GM21717 (cell line): ENCODE data around the gene PRKAB1.
"Not testable (repeated sequence)": the region's sequence is repeated elsewhere in the genome, so short reads cannot be mapped to it uniquely, and the experiment has no call there.

Source experiments
- ATAC-seq: cut with Tn5 transposase; IDR thresholded peaks from one replicate; pipeline ENCODE4 v1.9.1; 2021; ENCODE audit warnings: mild to moderate bottlenecking, moderate library complexity; ENCODE audit not compliant: unreplicated experiment

Gene PRKAB1

GRCh38 chr12:119683413-119683812 is 15.5 kb downstream of the PRKAB1 start:
- ATAC-seq = no peak

GRCh38 chr12:119683816-119684215 is 15.9 kb downstream of the PRKAB1 start:
- no peak for ATAC-seq

GRCh38 chr12:119684711-119685369 is 16.9 kb downstream of the PRKAB1 start:
- ATAC-seq = no peak

- no peak for ATAC-seq
Observed at GRCh38 chr12:119685375-119685774, 17.4 kb downstream of the PRKAB1 start.

- ATAC-seq = no peak
Observed at GRCh38 chr12:119686355-119686754, 18.4 kb downstream of the PRKAB1 start.

- no peak for ATAC-seq
Observed at GRCh38 chr12:119686776-119687175, 18.8 kb downstream of the PRKAB1 start.

GRCh38 chr12:119687406-119687805 is 19.5 kb downstream of the PRKAB1 start:
- ATAC-seq = no peak

GRCh38 chr12:119687879-119688278 is 19.9 kb downstream of the PRKAB1 start:
- ATAC-seq = no peak

- no peak for ATAC-seq
Observed at GRCh38 chr12:119689935-119690500, 22.1 kb downstream of the PRKAB1 start.

- no peak for ATAC-seq
Observed at GRCh38 chr12:119691202-119691810, 23.4 kb downstream of the PRKAB1 start.

- ATAC-seq = no peak
Observed at GRCh38 chr12:119692410-119692809, 24.5 kb downstream of the PRKAB1 start.

- ATAC-seq = no peak
Observed at GRCh38 chr12:119692997-119693396, 25.1 kb downstream of the PRKAB1 start.

- no peak for ATAC-seq
Observed at GRCh38 chr12:119693511-119693910, 25.6 kb downstream of the PRKAB1 start.

- no peak for ATAC-seq
Observed at GRCh38 chr12:119694111-119694510, 26.2 kb downstream of the PRKAB1 start.

- ATAC-seq = no peak
Observed at GRCh38 chr12:119695034-119695433, 27.1 kb downstream of the PRKAB1 start.

GRCh38 chr12:119696943-119697342 is 29.0 kb downstream of the PRKAB1 start:
- no peak for ATAC-seq

GRCh38 chr12:119699199-119699760 is 31.3 kb downstream of the PRKAB1 start:
- ATAC-seq = no peak

- ATAC-seq = no peak
Observed at GRCh38 chr12:119700078-119700477, 32.1 kb downstream of the PRKAB1 start.

- ATAC-seq = no peak
Observed at GRCh38 chr12:119704065-119704747, 36.3 kb downstream of the PRKAB1 start.

- no peak for ATAC-seq
Observed at GRCh38 chr12:119705182-119705581, 37.2 kb downstream of the PRKAB1 start.

GRCh38 chr12:119706427-119706826 is 38.5 kb downstream of the PRKAB1 start:
- ATAC-seq = not testable (repeated sequence)
